ENCODE data around the gene PDIA6. TPM values are rescaled to one million over a fixed set of nuclear protein-coding genes. Genes with fewer than 3 reads are reported as not detected.

The PDIA6 gene
- total RNA-seq, 1 experiment from 2014 or later, result 149 TPM

GRCh38 chr2:10860814-10861325, 48.3 kb upstream of the PDIA6 start:
- CTCF ChIA-PET, result no interaction called here
- Histone ChIP-seq H3K9ac (ENCODE audit: low read length) (no peak overlapping the region), H2AFZ (ENCODE audit: low read depth, low read length, poor library complexity, severe bottlenecking) (no peak overlapping the region), H4K20me1 (ENCODE audit: insufficient read depth) (no peaks in the 10 kb centered on the region), H3K4me1 (ENCODE audit: control insufficient read depth in 1 of 2, insufficient read depth in 2 of 2, low read length in 2 of 2) (no peaks in the 10 kb centered on the region), H3K27me3 (ENCODE audit: insufficient read depth, low read length) (no peaks in the 10 kb centered on the region), H3K4me3 (replicated peaks in 1 of 2; ENCODE audit: low read depth in 1 of 2, low read length in 2 of 2) (no peak overlapping the region), H3K9me2 (ENCODE audit: insufficient read depth) (no peaks in the 10 kb centered on the region), H3K79me2 (ENCODE audit: insufficient read depth, low read length) (no peaks in the 10 kb centered on the region), H3K4me2 (ENCODE audit: low read length) (no peak overlapping the region), H3K36me3 (ENCODE audit: control insufficient read depth in 1 of 2, insufficient read depth in 2 of 2, low read length in 2 of 2) (no peaks in the 10 kb centered on the region), H3K9me3 (ENCODE audit: control insufficient read depth in 1 of 2, insufficient read depth in 1 of 2, low read depth in 1 of 2, low read length in 2 of 2) (no peaks in the 10 kb centered on the region), H3K27ac (ENCODE audit: low read depth, low read length) (no peak overlapping the region)
- POLR2A ChIA-PET, result no interaction called here
- no peak for ATAC-seq
- BruUV-seq (replicated peaks), result no TSS peak
- RAD21 ChIA-PET (ENCODE audit: low non-redundant PET in 1 of 2, low total read pairs in 2 of 2, uncharacterized antibody in 2 of 2, unreplicated experiment in 2 of 2), result no interaction called here
- TF ChIP-seq SIN3A (IDR thresholded peaks at IDR 0.05; ENCODE audit: low read depth) (no peak), REST (IDR thresholded peaks at IDR 0.05; ENCODE audit: low read depth) (no peak), EGR1 (IDR thresholded peaks at IDR 0.05; ENCODE audit: low read depth) (no peak), CTCF (IDR thresholded peaks at IDR 0.05 in 2 of 3, conservative IDR thresholded peaks at IDR 0.05 in 1 of 3; ENCODE audit: borderline replicate concordance in 1 of 3, insufficient read depth in 1 of 3, low read depth in 2 of 3, low read length in 2 of 3) (no peak)
- intact Hi-C loops (cut with micrococcal nuclease), result no loop called here
- DNase-seq (ENCODE audit: low read depth, low spot score), result no peak
